NCI-H82 treated with DMSO at 0.1 percent for 48 hours (cell line): ENCODE measurements around the gene UBE2J2.

ENCODE experiments used
- DNase-seq: peaks from one replicate; lab custom pipeline; 2025; ENCODE audit not compliant: unreplicated experiment; lab: John Stamatoyannopoulos, UW

Gene UBE2J2

DNA sequence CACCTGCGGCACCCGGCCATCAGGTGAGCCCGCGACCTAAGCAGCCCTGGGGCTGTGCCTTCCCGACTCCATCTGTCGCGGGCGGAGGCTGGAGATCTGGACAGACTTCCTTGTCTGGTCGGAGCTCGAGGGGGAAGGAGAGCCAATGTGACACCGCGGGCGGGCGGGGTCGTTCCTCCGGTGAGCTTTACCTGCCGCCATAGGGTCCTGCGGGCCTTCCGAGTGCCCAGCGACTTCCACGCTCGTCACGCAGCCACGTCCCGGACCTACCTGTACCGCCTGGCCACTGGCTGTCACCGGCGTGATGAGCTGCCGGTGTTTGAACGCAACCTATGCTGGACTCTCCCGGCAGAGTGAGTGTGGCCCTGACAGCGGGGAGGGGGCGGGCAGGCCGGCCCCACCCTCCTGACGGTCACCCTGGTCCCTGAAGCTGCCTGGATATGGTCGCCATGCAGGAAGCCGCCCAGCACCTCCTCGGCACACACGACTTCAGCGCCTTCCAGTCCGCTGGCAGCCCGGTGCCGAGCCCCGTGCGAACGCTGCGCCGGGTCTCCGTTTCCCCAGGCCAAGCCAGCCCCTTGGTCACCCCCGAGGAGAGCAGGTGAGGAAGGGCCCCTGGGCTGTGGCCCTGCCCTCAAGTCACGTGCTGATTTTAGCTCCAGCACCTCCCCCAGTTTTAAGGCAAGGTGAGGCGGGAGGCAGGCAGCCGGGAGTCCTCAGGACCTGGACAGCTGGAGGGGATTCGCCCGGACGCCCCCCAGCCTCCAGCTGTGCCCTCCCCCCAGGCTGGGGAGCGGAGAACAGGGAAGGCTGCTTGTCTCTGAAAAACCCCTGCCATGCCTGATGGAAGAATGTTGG, 35.8 kb upstream of the UBE2J2 start:
- DNase-seq: no peak

DNA sequence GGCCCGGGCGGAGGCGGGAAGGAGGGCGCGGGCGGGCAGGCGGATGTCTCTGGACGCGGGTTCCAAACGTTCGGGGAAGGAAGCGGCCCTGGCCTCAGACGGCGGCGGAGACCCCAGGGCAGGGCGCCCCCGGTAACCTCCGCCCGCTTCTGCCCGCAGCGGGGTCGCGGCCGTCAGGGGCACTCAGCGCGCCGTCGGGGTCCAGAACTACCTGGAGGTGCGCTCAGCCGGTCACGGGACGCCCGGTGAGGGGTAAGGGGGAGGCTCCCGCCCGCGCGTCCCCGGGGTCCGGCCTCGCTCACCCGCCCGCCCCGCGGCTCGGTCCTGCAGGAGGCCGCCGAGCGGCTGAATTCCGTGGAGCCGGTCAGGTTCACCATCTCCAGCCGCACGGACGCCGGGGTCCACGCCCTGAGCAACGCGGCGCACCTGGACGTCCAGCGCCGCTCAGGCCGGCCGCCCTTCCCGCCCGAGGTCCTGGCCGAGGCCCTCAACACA, 35.1 kb upstream of the UBE2J2 start:
- no peak for DNase-seq

DNA sequence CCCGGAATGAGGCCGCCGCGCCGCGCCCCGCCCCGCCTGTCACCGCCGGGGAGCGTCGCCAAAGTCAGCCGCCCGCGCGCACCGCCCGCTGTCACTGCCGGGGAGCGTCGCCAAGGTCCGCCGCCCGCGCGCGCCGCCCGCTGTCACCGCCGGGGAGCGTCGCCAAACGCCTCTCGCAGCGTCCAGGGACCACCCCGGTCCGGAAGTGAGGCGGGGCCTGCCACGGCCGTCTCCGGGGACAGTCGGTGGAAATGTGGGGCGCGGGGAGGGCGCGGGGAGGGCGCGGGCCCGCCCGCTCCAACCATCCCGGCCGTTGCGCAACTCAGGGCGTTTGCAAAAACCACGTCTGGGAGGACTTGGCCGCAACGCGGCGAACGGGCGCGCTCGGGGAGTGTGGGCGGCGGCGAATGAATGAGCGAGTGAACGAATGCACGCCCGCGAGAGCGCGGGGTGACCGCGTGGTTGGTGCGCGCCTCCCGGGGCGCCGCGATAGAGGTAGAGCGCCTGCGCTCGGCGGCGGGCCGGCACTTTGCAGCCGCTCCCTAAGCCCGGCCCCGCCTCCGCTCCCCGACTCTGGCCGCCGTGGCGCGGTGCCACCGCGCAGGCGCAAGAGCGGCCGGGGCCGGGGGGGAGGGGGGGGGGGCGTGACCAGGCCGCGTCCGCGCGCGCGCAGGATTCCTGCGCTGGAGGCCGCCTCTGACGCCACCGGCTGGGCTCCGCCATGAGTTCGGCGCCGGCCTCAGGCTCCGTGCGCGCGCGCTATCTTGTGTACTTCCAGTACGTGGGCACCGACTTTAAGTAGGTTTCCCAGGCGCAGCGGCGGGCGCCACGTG, 34.5 kb upstream of the UBE2J2 start, which contains the start of the genes ACAP3 and PUSL1:
ACAP3 (minus strand) TSS at position 8 of the 833 bp plus-strand sequence. CDS start 115 bp downstream, outside the sequence.
PUSL1 (plus strand) TSS at position 675 of the 833 bp plus-strand sequence; CDS start at position 722, 47 bp downstream.
- DNase-seq: peak; percentile 73

DNA sequence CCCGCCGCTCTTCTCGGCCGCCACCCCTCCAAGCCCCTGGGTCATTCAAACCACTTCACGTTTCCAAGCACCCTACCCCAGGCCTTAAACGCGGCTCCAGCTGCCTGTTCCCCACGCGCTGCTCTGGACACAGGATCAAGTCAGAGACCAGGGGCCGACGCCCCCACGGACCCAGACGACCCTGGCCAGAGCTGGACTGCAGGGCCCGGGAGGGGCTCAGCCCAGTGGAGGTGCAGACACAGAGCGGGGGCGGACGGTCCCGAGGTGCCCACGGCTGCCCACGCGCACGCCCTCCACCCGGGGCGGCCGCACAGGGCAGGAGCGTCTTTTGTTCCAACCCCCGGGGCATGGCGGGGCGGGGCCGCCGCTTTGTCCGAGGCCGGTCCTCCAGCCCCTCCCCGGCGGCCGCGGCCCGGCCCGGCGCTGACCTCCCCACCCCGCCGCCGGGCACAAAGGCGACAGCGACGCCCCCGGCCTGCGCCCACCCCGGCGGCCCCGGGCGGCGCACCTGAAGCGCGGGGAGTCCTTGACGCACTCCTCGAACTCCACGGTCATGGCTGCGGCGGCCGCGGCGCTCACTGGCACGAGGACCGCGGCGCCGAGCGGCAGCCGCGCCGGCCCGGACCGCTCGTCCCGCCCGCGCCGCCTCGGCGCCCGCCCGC, 33.7 kb upstream of the UBE2J2 start:
- no peak for DNase-seq

DNA sequence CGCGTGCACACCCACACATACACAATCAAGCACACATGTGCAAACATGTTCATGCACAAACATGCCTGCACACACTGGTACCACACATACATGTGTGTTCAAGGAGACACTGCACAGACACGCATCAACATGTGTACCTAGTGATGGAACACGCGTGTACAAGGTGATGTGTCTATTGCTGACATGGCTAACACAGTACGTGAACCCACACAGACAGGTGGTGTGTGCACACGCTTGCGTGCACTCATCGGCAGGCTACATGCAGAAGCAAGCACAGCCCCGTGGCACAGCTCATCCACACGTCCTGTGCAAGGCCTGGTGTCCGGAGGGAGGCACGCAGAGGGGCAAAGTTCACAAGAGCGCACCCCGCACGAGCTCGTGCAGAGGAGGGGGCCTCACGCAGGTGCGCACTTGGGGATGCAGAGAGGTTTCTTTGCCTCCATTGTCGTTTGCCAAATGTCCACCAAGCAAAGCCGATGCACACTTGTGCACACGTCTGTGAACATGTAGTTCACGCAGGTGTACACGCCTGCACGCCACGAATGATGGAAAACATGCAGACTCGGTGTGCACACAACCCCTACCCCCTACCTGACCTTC, 33.1 kb upstream of the UBE2J2 start:
- DNase-seq: no peak

DNA sequence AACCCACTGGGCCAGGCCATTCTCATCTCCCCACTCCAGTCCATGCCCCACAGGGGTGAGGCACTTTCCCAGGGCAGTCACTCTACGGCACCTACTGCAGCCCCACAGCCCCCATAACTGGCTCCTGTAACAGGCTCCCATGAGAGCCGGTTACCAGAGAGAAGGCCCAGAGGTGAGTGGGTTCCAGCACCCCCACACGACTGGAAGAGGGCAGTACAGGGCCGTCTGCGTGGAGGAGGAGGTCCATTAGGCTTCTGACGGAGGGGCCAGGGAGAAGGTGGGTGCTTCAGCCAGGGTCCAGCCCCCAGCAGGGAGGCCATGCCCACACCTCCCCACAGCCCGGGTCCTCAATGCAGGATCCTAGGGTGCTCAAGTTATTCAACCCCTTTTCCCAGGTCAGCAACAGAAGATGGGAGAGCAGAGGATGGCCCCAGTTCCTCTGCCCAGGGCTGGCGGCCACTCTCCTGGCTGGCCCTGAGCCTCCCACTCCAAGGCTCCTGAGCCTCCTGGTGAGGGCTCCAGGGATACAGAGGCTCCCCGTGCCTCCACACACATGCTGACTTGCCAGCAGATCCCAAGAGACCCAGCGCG, 32.5 kb upstream of the UBE2J2 start:
- DNase-seq: no peak

DNA sequence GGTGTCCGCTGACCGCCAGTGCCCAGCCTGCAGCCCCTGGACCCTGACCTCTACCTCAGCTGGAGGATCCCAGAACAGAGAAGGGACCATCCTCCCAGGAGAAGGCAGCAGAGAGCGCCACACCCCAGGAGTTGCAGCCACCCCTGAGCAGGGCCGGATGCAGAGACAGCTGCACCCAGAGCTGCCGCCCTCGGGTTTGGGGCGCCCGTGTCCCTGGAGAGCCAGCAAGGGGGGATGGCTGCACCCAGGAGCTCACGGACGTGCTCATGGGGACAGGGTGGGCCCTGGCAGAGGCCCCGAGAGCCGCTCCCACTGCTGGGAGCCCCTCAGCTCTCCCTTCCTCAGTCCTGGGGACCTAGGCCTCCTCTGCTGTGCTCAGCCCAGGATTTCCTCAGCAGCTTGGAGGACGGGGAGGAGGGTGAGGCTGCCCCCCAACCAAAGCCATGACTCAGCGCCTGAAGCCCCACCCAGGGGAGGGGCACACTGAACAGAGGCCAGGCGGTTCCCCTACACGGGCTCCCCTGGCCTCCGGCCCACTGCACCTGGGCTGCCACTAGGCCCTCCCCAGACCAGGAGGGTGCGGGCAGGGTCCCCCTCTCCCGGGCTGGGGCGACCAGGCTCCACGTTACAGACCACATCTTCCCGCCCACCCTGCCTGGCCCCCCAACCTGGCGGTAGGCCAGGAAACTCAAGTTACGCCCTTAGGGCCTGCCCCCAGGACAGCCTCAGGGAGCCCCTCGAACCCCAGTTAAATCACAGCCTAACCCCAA, 31.8 kb upstream of the UBE2J2 start:
- peak; percentile 64 for DNase-seq

DNA sequence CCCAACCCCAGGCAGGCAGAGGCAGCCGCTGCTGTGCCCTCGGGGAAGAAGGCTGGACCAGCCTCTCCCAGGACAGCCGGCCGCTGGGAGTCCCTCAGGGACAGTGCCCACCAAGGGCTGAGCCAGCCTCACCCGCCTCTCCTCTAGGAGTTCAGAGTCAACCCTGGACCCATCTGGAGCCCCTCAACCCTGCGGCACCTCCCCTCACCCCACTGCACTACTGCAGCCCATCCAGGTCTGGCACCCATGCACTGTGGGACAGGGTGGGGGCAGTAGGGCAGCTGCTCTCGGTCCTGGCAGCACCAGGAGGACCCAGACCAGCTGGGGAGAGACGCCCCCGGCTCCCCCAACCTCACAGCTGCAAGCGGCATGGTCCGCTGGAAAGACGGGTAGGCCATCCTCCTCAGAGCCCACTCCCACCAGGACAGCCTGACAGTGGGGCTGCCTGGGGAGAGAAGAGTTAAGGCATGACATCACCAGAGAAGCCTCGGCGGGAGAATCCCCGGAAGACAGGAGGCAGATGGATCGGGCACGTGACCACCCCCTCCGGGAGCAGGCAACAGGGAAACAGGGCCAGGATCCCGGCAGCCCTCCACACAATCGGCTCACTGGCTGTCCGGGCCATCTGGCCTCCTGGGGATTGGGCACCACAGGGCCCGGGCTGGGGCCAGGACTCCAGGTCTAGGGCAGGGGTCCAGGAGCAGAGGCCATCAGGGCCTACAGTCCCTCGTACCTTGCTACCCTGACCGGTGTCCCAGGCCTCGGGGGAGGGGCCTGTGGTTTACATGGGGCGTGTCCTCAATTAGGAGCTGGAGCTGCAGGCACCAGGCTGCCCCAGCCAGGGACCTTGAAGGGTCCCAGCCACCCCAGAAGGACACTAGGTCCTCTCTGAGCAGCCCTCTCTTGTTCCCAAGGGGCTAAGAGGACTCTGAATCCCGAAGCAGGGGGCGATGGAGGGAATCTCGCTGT, 31.0 kb upstream of the UBE2J2 start:
- peak; percentile 97 for DNase-seq

DNA sequence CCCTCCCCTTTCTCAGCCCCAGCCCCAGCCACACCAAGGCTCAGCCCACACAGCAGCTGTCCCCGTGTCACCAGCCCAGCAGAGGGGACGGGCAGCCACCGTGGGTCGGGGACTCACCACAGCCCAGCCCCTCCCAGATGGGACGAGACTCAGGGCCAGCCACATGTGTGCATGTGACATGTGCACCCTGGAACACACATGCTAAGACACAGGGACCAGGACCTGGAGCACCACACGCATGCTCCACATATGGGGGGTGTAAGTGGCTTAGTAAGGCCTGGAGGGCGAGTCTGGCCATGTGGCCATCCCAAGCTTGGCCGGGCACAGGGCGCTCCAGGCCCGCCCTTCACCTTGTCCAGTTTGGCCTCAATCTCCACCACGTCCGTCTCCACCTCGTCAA, 30.1 kb upstream of the UBE2J2 start:
- no peak for DNase-seq

DNA sequence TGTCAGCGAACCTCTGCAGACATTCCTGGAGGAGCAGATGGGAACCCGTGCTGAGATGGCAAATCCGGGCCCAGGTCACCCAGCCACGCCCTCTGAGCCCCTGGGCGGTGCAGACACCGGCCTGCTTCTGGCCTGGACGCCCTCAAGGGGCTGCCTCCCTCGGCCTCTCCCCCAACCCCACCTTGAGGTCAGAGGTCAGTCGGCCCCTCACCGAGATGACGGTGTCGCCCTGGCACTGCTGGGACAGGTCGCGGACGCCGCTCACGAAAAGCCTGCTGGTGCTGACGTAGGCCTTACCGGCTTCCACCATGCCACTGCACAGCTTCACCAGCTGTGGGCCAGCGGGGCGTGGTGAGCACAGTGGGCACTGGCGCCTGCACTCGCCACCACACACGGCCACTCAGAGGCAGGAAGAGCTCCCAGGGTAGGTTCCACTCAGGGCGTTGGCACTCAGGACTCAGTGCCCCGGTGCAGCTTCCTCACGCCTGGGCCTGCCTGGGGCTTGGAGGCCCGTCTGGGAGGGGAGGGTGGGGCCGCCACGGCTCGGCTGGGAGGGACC, 29.4 kb upstream of the UBE2J2 start:
- DNase-seq: peak; percentile 43

DNA sequence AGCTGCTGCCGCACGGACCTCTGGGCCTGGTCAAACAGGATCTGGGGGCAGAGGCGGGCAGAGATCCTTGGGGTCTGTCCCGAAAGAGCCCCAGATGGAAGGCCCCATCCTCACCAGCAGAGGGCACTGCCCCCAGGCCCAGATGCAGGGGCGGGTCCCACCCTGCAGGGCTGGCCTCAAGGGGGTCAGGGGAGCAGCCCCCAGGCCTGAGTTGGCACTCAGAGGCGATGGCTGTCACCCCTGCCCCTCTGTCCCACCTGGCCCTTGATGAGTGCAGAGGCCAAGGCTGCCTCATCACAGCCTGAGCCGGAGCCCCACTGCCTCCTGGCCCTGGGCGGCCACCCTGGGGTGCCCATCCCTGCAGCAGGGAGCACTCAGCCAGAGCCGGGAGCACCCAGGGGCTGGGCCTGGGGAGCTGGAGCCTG, 28.4 kb upstream of the UBE2J2 start:
- no peak for DNase-seq

DNA sequence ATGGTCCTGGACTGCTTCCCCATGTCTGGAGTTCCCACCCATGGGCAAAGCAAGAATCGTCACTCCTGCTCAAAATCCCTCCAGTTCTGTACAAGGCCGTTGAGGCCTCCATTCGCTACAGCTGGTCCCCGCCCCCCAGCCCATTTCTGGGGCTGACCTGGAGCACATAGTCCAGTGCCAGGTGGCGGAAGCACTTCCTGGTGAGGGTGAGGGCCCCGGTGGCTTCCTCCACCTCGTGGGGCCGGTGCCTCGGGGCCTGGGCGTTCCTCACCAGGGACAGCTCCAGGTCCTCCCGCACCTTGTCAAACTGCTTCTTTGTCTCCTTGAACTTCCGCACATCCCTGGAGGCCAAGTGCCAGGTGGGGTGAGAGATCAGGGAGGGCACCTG, 26.7 kb upstream of the UBE2J2 start:
- DNase-seq: no peak

DNA sequence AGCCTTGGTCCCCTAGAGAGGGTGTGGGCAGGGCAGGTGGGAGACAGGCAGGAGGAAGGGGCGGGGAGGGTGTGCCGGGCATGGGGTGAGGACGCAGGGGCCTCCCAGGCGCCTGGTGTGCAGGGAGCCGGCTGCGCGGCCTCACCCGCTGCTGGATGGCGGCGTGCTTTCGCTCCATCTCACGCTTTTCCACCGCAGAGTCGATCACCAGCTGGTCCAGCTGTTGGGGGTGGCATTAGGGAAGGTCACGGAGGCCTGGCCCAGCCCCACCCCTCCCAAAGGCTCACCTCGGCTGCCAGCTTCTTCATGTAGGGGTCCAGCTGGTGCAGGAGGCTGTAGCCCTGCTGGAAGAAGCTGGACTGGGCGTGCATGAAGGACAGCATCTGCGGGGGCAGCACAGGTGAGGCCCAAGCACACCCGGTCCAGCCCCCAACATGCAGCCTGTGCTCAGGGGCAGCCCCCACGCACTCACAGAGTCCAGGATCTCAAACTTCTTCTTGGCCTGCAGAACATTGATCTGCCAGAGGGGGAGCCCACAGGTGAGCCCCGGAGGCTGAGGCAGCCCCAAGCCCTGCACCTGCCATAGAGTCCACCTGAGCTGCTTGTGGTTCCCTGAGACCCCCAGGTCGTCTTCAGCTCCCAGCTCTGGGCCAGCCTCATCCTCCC, 26.2 kb upstream of the UBE2J2 start:
- no peak for DNase-seq

DNA sequence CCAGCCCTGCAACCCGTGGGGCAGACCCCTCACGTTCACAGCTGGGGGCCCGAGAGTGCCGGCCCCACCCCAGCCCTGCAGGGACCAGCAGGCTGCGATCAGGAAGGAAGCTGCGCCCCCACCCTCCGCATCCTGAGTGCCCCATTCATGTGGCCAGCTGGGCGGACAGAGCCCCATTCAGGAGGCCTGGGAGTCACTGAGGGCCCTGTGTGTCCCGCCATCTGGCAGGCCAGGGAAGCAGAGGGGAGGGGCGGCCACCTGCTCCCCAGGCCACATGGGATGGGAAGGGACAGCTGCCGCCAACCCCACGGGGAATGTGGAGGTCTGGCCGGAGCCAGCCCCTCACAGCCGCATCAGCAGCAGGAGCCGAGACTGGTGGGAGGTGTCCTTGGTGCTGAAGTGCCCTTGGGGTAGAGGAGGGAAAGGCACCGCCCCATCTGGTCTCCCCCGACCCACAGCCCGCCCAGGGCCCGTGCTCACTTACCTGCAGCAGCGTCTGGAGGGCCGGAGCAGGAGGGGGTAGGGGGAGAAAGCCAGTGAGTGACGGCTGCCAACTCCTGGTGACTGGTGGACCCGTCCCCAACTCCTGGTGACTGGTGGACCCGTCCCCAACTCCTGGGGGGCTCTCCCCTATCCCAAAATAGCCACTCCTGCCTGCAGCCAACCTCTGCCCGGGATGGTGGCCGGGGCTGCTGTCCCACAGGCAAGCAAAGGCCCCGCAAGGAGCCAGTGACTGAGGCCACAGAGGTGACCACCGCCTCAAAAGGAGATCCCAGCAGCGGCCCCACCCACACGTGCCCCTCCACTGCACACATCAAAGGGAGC, 25.4 kb upstream of the UBE2J2 start:
- peak; percentile 62 for DNase-seq

DNA sequence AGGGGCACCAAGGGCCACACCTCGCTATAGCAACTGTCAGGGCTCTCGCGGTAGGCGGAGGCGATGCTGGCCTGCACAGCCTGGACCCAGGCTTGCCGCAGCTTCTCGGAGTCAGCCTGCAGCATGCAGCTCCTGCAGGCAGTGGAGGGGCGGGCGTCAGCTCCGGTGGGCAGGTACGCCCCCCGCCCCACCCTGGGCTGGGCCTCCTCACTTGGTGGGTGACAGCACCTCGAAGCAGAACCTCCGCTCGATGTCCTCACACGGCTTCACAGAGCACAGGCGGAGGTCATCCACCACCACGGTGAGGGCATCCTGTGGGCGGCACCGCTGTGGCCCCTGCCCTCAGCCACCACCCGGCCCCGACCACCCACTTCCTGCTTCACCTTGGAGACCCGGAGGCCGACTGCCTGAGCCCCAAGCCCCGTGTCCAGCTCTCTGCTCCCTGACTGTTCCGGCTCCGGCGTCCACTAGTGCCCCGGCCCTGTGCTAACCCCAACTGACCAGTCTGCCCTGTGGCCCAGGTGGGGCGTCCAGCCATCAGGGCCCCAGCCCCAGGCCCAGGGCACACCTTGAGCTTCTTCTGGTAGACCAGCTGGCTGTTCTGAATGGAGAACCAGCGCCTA, 24.3 kb upstream of the UBE2J2 start:
- DNase-seq: no peak
